HuH-7 (cell line): Measurements from ENCODE around the gene USP53.
"Not testable (repeated sequence)": the region's sequence is repeated elsewhere in the genome, so short reads cannot be mapped to it uniquely, and the experiment has no call there.

Source experiments
- DNase-seq: peaks from one replicate; pipeline ENCODE4 v3.0.0; 2011; ENCODE audit warnings: low spot score

Gene USP53

DNA sequence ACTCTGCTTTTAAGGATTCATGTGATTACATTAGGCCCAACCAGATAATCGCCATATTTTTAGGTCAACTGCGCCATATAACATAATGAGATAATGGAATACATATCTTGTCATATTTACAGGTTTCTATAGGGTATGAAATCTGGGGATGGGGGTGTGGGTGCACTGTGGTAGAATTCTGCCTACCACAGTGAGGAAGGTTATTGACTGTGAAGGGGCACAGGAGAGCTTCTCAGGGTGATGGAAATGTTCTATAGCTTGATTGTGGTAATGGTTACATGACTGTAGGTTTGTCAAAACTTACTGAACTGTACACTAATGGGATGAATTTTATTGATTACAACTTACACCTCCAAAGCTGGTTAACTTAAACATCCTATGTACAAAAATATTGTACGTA, 15.9 kb downstream of the USP53 start:
- no peak for DNase-seq

DNA sequence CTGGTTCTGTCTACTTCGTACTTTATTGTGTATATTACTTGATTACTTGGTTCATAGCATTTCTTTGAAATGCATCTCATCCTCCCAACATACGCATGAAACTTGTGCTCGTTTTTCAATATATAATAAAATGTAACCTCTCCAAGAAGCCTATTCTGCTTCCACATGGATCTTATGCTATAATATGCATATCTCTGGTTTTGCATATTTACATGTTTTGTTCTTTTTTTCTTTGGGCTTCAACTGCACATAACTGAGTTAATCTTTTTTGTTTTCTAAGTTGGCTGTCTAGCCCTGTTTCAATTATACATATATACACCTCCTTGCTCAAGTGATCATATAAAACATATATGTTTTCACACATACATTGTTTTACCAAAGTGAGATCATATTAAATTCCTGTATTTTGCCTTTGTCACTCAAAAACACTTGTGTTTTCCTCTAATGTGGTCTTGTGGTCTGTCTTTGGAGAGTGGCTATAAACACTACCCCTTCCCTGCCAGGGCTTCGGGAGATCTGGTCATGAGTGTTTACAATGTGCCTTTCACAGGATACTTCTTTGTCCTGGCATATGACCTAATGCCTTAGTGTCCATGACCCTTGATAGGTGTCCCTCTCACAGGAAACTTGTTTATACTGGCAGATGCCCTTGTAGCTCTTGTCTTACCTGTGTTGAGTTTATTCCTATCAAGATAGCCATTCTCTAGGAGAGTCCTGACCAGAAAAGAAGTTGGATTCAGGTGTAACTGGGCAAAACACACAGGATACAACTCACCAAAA, 17.6 kb downstream of the USP53 start:
- DNase-seq = no peak

DNA sequence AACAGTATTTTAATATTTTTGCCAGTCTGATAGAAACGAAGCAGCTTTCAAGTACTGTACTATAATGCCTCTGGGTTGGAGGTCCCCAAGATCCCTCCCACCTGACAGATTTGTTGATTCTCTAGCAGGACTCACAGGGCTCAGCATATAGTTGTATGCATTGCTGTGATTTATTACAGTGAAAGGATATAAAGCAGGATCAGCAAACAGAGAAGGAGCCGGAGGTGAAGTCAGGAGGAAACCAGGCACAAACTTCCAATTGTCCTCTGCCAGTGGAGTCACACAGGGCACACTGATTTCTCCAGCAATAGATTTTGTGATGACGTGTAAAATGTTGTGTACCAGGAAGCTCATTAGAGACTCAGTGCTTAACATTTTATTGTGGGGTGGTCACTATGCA, 19.0 kb downstream of the USP53 start:
- no peak for DNase-seq

DNA sequence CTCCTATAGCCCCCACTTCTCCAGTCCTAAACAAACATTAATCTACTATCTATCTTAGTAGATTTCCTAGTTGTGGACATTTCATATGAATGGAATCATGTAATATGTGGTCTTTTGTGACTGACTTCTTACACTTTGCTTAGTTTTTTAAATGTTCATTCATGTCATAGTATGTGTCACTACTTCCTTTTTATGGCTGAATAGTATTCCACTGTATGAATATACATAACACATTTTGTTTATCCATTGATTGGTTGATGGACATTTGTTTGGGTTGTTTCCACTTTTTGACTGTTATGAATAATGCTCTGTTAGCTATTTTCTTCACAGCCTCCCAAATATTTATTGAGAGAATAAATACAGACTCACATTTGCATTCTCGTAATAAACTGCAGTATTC, 19.8 kb downstream of the USP53 start:
- DNase-seq = no peak

DNA sequence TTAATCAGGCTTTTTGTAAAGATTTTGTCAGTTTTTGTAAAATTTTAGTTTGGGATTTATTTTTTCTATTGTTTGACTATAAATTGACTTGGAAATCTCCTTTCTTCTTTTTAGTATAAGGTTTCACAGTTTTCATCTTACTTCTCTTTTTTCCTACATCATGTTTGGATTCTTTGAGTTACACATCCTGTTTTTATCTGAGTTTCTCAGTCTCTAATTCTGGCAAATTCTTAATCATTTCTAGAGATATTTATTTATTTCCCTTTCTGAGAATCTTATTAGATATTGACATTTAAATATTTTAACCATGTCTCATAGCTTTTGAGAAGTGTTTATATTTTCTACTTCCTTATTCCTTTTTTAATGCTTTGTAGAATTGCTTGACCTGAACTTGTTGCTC, 20.7 kb downstream of the USP53 start:
- no peak for DNase-seq

DNA sequence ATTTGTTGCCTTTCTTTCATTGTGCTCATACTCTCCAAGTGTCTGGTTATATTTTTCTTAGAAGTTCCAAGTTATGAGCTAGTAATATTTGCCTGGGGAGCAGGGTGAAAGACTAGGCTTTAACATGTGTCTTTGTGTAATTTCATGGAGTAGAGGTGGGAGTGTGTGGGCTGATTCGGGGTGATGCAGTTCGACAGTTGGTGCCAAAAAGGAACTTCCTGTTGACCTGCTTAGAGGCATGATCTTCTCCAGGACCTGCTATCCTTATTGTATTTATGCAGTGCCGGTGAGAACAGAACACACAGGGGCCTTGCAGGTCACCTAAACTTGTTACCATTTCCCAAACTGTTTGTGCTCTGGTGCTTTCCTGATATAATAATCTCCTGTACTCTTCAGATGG, 21.2 kb downstream of the USP53 start:
- no peak for DNase-seq

DNA sequence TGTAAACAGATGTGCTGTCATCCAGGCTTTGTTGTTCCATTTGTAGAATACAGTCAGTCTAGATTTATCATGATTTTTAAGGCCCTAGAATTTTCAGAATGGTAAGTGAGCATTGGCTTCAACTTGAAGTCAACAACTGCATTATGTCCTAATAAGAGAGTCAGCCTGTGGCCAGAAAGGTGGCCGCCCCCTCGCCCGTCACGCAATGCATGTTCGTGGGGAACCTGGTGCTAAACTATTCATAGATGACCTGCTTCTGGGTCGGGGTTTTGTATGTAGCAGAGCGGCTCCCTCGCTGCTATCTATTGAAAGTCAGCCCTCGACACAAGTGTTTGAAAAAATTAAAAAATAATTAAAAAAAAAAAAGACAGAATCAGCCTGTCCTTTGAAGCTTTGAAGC, 24.7 kb downstream of the USP53 start:
- no peak for DNase-seq

DNA sequence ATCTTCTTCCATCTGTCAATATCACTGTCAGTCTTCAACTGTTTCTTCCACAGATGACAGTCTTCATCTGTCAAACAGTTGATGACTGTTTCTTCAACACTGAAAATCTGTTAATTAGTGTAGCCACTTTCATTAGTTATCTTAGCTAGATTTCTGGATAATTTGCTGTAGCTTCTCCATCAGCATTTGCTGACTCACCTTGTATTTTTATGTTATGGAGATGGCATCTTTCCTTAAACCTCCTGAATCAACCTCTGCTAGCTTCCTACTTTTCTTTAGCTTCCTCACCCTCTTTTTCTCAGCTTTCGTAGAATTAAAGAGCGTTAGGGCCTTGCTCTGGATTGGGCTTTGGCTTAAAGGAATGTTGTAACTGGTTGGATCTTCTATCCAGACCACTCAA, 25.1 kb downstream of the USP53 start:
- DNase-seq = no peak

DNA sequence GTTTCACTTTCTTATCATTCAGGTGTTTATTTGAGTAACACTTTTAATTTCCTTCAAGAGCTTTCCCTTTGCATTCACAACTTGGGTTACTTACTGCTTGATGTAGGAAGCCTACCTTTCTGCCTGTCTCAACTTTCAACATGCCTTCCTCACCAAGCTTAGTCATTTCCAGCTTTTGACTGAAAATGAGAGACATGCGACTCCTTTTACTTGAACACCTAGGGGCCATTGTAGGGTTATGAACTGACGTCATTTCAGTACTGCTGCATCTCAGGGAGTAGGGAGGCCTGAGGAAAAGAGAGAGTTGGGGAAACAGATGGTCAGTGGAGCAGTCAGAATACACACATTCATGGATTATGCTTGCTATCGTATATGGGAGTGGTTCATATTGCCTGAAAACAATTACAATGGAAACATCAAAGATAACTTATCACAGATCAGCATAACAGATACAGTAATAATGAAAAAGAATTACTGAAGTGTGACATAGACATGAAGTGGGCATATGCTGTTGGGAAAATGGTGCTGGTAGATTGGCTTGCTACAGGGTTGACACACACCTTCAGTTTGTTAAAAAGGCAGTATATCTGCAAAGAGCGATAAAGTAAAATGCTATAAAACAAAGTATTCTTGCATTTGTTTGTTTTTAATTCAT, 25.7 kb downstream of the USP53 start:
- no peak for DNase-seq

DNA sequence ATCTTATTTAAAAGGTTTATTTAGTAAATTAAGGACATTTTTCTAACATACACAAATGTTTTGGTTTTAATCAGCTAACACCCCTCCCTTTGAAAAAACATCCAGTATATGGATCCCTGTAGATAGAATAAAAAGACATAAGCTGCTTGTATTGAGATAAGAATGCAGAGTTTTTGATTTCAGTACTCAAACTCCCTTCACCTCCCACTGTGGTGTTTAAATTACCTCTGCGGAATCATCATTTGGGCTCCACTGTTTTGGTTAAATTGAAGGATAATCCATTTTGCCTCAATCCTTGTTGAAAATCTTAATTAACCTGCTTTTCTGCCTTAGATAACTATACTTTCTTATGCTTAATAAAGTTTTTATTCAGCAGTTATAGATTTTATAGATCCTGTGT, 27.6 kb downstream of the USP53 start:
- no peak for DNase-seq

DNA sequence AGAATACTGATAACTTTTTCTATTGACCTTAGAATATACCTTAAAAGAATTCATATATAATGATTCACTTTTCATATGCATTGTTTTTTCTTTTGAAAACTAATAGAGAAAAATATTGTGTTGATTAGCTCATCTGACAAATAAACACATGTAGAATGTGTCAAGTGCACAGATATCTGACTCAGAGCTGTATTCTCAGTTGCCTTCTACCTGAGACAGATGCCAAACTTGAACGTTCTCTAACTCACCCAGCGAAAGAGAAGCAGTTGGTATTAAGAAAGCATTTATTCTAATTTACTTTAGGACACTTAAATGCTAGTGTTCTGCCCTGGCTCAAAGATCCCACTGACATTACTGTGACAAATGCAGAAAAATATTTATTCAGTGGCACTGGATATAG, 28.1 kb downstream of the USP53 start:
- no peak for DNase-seq

DNA sequence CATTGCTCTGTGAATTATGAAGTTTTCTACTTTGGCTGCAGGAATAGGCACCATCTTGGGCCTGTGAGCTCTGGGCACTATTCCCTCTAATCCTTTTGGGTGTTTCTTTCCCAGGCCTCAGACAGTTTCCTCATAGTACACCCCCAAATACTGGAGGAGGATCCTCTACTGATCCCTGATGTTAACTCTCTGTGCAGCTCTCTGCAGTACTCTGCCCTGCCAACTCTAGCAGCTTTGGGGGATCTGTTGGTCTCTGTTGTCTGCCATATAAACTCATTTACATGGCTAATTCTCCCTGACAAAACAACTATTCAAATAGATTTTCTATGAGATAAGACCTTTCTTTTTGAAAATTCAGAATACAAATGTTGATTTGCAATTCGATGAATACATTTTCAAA, 29.9 kb downstream of the USP53 start:
- DNase-seq = no peak

DNA sequence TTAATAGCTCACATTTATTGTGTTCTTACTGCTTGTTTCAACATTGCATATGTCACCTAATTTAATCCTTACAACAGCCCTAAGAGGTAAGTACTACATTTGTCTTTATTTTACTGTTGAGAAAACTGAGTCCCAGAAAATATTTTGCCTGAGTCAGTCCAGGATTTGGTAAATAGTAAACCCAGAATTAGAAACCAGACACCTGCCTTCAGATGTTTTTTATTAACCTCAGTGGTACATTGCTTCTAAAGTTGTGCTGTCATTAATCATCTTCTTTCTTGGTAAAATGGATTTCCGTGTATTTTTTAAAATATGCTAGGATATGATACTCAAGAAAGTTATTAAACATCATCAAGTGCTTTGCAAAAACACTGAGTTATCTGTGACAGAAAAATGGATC, 31.4 kb downstream of the USP53 start:
- DNase-seq = no peak

DNA sequence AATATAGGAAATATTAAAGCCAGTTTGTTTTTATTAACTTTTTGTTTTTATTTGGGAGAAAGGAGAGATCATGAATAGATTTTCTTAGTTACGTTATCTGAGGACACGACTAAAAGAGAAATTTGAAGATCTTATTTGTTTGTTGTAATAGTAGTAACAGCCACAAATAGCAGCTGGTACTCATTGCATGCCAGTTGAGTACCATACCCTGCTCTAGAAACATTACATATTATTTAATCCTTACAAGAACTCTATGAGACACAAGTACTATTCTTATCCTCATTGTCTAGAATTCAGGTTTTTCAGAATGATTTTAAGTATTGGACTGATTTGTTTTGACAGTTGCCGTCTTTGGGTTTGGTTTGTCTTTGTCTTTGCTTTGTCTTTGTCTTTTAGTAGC, 31.8 kb downstream of the USP53 start:
- no peak for DNase-seq

DNA sequence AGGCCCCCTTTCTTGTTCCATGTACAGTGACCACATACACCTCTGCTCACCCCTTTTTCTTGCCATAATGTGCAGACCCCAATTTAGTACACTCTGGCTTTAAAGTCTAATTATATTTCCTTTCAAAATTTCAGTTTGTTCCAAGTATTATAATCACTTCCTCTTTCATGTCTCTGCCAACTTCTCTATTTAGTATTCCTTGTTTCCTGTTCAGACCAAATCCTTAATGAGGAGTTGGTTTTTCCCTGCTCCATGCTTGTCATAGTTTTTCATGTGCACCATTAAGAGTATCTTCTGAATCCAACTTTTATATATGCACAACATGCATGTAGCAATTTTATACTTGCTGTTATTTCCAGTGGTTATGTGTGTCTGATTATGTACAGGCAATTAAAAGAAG, 32.3 kb downstream of the USP53 start:
- no peak for DNase-seq

DNA sequence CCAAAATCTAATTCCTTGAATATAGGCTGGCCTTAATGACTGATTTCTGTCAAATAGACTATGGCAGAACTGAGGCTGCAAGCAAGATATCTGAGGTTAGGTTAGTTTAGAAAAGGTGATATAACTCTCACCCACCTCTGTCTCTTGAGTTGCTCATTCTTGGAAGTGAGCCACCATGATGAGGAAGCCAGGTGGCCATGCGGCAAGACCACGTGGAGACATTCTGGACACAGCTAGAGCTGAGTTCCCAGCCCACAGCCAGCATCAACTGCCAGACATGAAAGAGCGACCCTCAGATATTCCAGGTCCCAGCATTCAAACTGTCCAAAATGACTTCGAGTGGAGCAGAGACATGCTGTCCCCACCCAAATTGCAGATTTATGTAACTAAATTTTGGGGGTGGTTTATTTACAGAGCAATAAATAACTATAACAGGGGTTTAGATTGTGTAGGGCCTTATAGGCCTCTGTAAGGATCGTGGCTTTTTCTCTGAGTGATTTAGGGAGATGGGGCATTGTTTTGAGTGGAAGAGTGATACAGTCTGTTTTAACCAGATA, 33.7 kb downstream of the USP53 start:
- no peak for DNase-seq

DNA sequence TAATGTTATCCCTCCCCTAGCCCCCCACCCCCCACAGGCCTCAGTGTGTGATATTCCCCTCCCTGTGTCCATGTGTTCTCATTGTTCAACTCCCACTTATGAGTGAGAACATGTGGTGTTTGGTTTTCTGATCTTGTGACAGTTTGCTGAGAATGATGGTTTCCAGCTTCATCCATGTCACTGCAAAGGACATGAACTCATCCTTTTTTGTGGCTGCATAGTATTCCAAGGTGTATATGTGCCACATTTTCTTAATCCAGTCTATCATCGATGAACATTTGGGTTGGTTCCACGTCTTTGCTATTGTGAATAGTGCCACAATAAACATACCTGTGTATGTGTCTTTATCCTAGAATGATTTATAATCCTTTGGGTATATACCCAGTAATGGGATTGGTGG, 38.5 kb downstream of the USP53 start:
- not testable (repeated sequence) for DNase-seq

DNA sequence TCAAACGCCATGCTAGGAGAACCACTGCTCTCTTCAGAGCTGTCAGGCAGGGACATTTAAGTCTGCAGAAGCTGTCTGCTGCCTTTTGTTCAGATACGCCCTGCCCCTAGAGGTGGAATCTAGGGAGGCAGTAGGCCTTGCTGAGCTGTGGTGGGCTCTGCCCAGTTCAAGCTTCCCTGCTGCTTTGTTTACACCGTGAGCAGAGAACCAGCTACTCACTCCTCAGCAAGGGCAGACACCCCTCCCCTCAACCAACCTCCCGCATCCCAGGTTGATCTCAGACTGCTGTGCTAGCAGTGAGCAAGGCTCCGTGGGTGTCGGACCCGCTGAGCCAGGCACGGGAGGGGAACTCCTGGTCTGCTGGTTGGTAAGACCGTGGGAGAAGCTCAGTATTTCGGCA, 42.7 kb downstream of the USP53 start:
- DNase-seq = not testable (repeated sequence)

DNA sequence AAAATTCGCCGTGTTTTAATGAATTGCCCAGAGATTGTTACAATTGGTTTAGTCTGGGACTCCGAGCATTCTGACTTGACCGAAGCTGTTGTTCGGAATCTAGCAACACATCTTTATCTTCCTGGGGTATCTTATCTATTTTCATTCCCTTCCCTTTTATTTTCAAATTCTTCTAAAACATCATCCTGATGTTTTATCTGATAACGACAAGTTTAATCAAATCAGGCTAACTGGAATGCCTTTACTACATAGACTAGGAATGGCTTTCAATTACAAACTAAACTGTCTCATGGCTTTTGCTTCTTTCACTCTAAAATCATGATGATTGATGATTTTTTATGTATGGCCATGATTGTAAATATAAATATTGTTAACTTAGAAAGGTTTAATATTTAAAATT, 48.0 kb downstream of the USP53 start:
- no peak for DNase-seq

DNA sequence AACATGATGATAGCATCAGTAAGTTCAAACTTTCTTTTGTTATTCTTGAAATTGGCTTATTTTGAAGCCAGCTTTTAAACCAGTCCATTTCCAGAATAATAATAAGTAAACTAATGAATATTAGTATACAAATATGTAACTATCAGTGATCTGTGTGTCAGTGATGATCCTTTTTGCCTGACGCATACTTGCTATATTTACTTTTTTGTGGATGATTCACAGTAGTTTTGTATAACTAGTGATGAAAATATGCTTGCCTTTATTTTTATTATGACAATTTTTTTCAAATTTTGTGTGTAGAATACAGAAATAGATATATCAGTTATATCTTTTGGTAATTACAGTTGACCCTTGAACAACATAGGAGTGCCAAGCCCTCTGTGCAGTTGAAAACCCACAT, 49.5 kb downstream of the USP53 start:
- DNase-seq = no peak

DNA sequence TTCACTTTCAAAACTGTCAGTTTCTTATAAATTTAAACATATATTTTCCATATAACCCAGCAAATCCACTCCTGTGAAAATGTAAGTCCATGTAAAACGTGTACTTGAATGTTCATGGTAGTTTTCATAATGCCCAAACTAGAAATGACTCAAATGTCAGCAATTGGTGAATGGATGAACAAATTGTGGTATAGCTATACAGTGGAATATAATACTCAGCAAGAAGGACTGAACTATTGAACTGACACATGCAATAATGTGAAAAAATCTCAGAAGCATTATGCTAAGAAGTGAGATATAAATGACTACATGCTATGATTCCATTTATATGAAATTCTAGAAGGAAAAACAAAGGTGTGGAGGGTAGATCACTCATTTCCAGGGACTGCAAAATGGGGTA, 52.2 kb downstream of the USP53 start:
- no peak for DNase-seq

DNA sequence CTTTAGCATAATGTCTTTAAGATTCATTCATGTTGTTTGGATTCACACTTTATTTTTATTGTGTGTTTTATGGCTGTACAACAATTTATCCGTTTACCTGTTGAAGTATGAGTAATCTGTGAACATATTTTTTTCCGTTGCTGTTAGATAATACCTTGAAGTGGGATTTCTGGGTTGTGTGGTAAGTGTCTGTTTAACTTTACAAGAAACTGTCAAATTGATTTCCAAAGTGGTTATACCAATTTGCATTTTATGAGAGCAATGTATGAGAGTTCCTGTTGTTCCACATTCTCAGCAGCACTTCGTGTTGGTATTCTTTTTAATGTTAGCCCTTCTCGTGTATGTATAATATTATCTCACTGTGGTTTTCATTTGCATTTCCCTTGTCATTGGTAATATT, 53.6 kb downstream of the USP53 start:
- DNase-seq = no peak

DNA sequence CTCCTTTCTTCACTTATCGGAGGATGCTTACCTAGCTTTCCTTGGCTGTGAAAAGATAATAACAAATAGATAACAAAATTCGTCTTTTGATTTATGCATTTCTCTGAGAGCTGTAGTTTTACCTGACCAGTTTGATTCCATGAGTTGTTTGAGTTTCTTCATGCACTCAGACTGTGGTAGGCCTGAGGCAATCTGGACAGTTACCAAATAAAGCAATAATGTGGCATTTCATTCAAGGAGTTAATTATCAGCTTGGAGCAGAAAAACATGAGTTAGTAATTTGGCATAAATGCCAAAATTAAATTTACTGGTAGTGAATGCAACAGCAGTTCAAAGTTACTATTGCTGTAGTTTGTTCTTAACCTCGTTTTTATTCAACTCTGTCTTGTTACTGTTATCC, 56.0 kb downstream of the USP53 start:
- no peak for DNase-seq
